BE2C (cell line): ENCODE results near the gene PRKG1.

Experiments
- DNase-seq: peaks from one replicate; pipeline ENCODE4 v3.0.0-alpha.2; 2020
- H3K27me3 ChIP-seq: fragments of 250-450 bp; sonication (Bioruptor Pico); 2 replicates; pipeline ENCODE4 v1.5.1; 2020; ENCODE audit warnings: mild to moderate bottlenecking
- H3K36me3 ChIP-seq: fragments of 250-450 bp; sonication (Bioruptor Pico); 2 replicates; pipeline ENCODE4 v1.5.1; 2020; ENCODE audit warnings: mild to moderate bottlenecking
- H3K4me1 ChIP-seq: fragments of 250-450 bp; sonication (Bioruptor Pico); 2 replicates; pipeline ENCODE4 v1.5.1; 2020
- H3K4me3 ChIP-seq: 2 replicates; pipeline ENCODE4 v1.5.1; 2011; ENCODE audit warnings: low read depth, low read length
- H3K9me3 ChIP-seq: fragments of 250-450 bp; sonication (Bioruptor Pico); 2 replicates; pipeline ENCODE4 v1.5.1; 2020
- TF ChIP-seq, protein P1 (sequence below): IDR thresholded peaks from 2 replicates; pipeline ENCODE4 v1.5.1; 2012; ENCODE audit warnings: mild to moderate bottlenecking, low read depth, low read length

Gene PRKG1

DNA sequence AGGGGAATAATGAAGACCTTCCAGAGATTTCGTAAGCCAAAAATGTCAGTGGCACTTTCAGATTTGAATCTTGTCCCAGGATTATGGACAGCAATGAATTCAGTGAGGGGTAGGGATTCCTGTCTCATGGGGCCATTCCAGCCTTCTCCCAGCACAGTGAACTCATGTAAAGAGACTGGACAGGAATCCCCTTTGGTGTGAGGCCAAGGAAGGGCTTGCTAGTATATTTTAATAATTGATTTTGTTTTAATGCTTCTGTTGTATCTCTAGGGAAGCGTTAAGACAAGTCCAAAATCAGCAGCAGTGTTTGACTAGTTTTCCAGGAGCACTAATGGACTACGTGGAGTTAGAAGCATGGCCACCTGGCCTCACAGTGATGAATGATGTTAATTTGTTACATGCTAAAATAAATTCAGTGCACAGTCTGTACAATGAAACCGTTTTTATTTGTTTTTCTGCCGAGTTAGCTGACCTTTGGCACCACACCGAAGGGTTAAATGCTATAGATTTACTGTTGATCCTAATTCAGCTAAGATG lies 1025.8 kb downstream of the PRKG1 start:
- H3K36me3 ChIP-seq: no peaks in the 10 kb centered on the region
- no peaks in the 10 kb centered on the region for H3K27me3 ChIP-seq
- H3K4me3 ChIP-seq: no peak overlapping the region
- TF ChIP-seq, protein P1, sequence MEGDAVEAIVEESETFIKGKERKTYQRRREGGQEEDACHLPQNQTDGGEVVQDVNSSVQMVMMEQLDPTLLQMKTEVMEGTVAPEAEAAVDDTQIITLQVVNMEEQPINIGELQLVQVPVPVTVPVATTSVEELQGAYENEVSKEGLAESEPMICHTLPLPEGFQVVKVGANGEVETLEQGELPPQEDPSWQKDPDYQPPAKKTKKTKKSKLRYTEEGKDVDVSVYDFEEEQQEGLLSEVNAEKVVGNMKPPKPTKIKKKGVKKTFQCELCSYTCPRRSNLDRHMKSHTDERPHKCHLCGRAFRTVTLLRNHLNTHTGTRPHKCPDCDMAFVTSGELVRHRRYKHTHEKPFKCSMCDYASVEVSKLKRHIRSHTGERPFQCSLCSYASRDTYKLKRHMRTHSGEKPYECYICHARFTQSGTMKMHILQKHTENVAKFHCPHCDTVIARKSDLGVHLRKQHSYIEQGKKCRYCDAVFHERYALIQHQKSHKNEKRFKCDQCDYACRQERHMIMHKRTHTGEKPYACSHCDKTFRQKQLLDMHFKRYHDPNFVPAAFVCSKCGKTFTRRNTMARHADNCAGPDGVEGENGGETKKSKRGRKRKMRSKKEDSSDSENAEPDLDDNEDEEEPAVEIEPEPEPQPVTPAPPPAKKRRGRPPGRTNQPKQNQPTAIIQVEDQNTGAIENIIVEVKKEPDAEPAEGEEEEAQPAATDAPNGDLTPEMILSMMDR: no peak
- H3K4me1 ChIP-seq: no peaks in the 10 kb centered on the region
- DNase-seq: no peak
- H3K9me3 ChIP-seq: no peaks in the 10 kb centered on the region

GRCh38 chr10:52105301-52105700 lies 1031.0 kb downstream of the PRKG1 start:
- TF ChIP-seq, protein P1: no peak
- no peaks in the 10 kb centered on the region for H3K36me3 ChIP-seq
- no peaks in the 10 kb centered on the region for H3K4me1 ChIP-seq
- no peak for DNase-seq
- no peaks in the 10 kb centered on the region for H3K9me3 ChIP-seq
- H3K27me3 ChIP-seq: no peaks in the 10 kb centered on the region
- H3K4me3 ChIP-seq: no peak overlapping the region

DNA sequence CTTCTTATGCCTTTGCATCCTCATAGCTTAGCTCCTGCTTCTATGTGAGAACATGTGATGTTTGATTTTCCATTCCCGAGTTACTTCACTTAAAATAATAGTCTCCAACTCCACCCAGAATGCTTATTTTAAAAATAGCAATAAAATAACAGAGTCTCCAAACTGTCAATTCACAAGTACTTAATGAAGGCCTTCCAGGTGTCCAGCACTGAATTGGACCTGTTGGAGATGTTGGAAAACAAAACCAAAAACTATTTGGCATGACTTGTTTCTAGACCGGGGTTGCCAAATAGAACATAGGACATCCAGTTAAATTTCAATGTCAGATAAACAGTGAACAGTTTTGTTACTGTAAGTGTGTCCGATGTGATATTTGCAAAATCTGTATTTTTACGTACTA lies 1031.7 kb downstream of the PRKG1 start:
- H3K9me3 ChIP-seq: no peaks in the 10 kb centered on the region
- H3K4me1 ChIP-seq: no peaks in the 10 kb centered on the region
- H3K4me3 ChIP-seq: no peak overlapping the region
- H3K36me3 ChIP-seq: no peaks in the 10 kb centered on the region
- TF ChIP-seq, protein P1: no peak
- no peak for DNase-seq
- no peaks in the 10 kb centered on the region for H3K27me3 ChIP-seq

DNA sequence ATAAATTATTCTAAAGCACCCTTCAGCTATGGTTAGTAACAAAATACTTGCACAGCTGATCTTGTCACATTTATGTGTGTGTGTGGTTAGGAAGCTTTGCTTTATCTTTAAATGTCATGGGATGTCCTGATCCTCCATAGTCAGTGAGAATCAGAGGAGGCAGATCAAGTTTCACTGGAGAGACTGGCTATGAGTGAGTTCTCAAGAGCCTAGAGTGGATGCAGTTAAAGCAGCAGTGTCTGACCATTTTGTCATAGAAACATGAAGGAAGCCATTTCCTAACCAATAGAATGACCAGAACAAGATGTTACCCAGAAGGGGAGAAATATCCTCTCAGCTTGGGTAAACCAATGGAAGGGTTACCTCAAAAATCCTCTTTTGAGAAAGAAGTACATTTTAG lies 1032.6 kb downstream of the PRKG1 start:
- TF ChIP-seq, protein P1: no peak
- H3K4me1 ChIP-seq: no peaks in the 10 kb centered on the region
- no peak for DNase-seq
- no peaks in the 10 kb centered on the region for H3K36me3 ChIP-seq
- H3K27me3 ChIP-seq: no peaks in the 10 kb centered on the region
- H3K4me3 ChIP-seq: no peak overlapping the region
- no peaks in the 10 kb centered on the region for H3K9me3 ChIP-seq

- TF ChIP-seq, protein P1: no peak
- no peak overlapping the region for H3K4me3 ChIP-seq
- H3K36me3 ChIP-seq: no peaks in the 10 kb centered on the region
- no peaks in the 10 kb centered on the region for H3K27me3 ChIP-seq
- no peak for DNase-seq
- no peaks in the 10 kb centered on the region for H3K9me3 ChIP-seq
- H3K4me1 ChIP-seq: no peaks in the 10 kb centered on the region
Measured at GRCh38 chr10:52108236-52108635, 1033.9 kb downstream of the PRKG1 start.

- H3K36me3 ChIP-seq: no peaks in the 10 kb centered on the region
- H3K9me3 ChIP-seq: no peaks in the 10 kb centered on the region
Measured at GRCh38 chr10:52110576-52110975, 1036.3 kb downstream of the PRKG1 start.

More at GRCh38 chr10:52110576-52110975, 1036.3 kb downstream of the PRKG1 start:
- H3K27me3 ChIP-seq: no peaks in the 10 kb centered on the region
- DNase-seq: no peak
- TF ChIP-seq, protein P1: no peak
- no peaks in the 10 kb centered on the region for H3K4me1 ChIP-seq
- H3K4me3 ChIP-seq: no peak overlapping the region
